Thyroid gland (tissue), 4 donors: ENCODE data around the gene SF1. TPM values are rescaled to one million over a fixed set of nuclear protein-coding genes. Genes with fewer than 3 reads are reported as not detected.
A peak's percentile ranks its signal among the peaks of the same experiment; 100 is the strongest.

Experiments used
- DNase-seq, 2 donors: peaks; one replicate each; pipeline ENCODE4 v3.0.0-alpha.2; 2019
- H3K27ac ChIP-seq, 3 donors: fragments of 200-600 bp; sonication (generic); 1 replicate in 2 of 3; 2 replicates in 1 of 3; pipeline ENCODE4 v1.5.1; 2016 to 2019; ENCODE audit warnings: mild to moderate bottlenecking in 1 of 3, moderate library complexity in 1 of 3
- H3K27me3 ChIP-seq: fragments of 200-600 bp; sonication (generic); one replicate; pipeline ENCODE4 v1.5.1; 2019
- H3K36me3 ChIP-seq, 2 donors: fragments of 200-600 bp; sonication (generic); one replicate each; pipeline ENCODE4 v1.5.1; 2016 to 2019
- H3K4me1 ChIP-seq, 2 donors: fragments of 200-600 bp; sonication (generic); one replicate each; pipeline ENCODE4 v1.5.1; 2017 to 2019
- H3K4me3 ChIP-seq, 3 donors: fragments of 200-600 bp; sonication (generic); replicated peaks in 1 of 3; 1 replicate in 2 of 3; 2 replicates in 1 of 3; pipeline ENCODE4 v1.5.1; 2016; ENCODE audit warnings: mild to moderate bottlenecking in 1 of 3
- H3K9me3 ChIP-seq: fragments of 200-600 bp; sonication (generic); one replicate; pipeline ENCODE4 v1.5.1; 2017
- CTCF ChIP-seq, 6 experiments: fragments of 200-600 bp in 3 of 6; fragments of 450-650 bp in 3 of 6; sonication (generic) in 3 of 6; IDR thresholded peaks; one replicate each; pipeline ENCODE4 v1.5.1; 2016 to 2019; ENCODE audit warnings: antibody characterized with exemption in 6 of 6, mild to moderate bottlenecking in 2 of 6, inconsistent platforms in 1 of 6, moderate library complexity in 1 of 6
- POLR2A ChIP-seq, 2 donors: fragments of 450-650 bp; IDR thresholded peaks; one replicate each; pipeline ENCODE4 v1.6.1; 2017; ENCODE audit warnings: antibody characterized with exemption in 2 of 2, mild to moderate bottlenecking in 2 of 2, moderate library complexity in 1 of 2
- WGBS, 2 donors: methylation state at CpG; one replicate each; pipeline ENCODE4 v1.1.5; 2017; 5-methylcytosine and 5-hydroxymethylcytosine counted together
- intact Hi-C: fragments of 100-400 bp; cut with DNase I; formaldehyde crosslinking; loops from one replicate; pipeline ENCODE4 v1.15.1; 2023
- total RNA-seq, 4 donors: library from RNA; depleted of rRNA; stranded (reverse); fragments of >200 nt; gene quantifications; one replicate each; pipeline ENCODE4 v1.2.3, GENCODE V29; 2016

Gene SF1
- total RNA-seq, 4 donors from 2014 or later = 171 to 419 (median 297) TPM

DNA sequence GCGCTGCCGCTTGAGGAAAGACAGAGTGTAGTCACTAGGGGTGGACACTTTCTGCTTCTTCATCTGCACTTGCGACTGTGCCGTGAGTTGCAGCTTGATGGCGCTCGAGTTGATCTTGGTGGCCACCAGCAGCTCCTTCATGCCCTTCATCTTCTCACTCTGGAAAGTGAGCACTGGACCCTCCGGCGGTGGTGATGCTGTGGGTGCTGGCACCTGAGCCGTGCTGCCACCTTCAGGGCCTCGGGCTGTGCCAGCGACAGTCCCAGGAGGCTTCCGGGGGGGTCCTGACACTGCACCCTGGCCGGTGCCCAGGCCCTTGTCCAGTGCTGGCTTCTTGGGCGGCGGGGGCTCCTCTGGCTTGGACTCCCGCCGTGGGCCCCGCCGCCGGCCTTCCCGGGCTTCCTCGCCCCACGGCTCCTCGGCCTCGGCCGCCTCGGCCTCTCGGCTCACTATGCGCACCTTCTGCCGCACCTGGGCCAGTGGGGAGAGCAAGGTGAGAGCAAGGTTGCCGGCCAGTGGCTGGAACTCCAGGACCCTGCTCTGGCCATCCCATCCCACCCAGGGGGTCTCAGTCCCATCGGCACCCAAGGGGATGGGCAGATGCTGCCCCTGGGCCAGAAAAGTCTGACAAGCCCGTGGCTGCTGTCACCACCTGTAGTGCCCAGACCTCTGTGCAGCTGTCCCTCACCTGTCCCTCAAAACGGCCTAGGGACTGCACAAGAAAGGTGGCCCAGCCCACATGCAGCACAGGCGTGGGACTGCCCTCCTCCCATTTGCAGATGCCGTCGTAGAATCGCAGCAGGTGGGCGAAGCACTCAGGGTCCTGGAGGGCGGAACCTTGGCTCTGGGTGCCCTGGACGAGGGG is 26.2 kb upstream of the SF1 start:
- H3K36me3 ChIP-seq = peaks cover 10 to 17% of the 10 kb centered on the region in 2 donors
- no peak for DNase-seq

DNA sequence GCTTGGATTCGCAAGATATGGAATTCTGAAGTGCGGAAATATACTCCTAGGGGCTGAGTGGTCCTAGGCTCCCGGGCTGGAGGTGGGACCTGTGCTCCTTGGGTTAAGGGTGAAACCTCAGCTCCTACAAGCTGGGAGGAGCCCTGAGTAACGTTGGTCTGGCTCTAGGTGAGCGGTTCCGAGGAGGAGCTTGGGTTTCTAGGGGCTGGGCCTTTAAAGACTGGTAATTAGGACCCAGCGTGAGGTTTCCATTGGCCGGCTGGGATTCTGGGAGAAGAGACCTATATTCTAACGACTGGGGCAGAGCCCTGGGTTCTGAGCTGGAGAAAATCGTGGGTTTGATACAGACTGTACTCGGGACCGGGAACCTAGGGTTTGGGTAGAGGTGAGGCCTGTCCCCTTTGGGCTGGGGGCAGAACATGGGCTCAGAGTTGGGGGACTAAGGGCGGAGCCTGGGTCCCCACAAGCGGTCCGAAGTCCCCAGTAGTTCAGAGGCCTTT is 25.6 kb upstream of the SF1 start:
- WGBS, 2 donors = 37 to 43% methylated on average over 13 to 15 of the region's 15 CpGs
- H3K4me3 ChIP-seq = peak overlapping the region in 2 of 3 donors; percentile 49 to 60
- no peaks in the 10 kb centered on the region for H3K9me3 ChIP-seq
- peaks cover 6 to 21% of the 10 kb centered on the region in 2 donors for H3K4me1 ChIP-seq
- peak in 1 of 2 donors; percentile 41 for DNase-seq
- no peaks in the 10 kb centered on the region for H3K27me3 ChIP-seq
- peak overlapping the region; percentile 67 to 90 (median 79) for H3K27ac ChIP-seq
- H3K36me3 ChIP-seq = peaks cover 10 to 17% of the 10 kb centered on the region in 2 donors
- intact Hi-C loops = no loop called here
- TF ChIP-seq CTCF (IDR thresholded peaks at IDR 0.05) (no peak), POLR2A (IDR thresholded peaks at IDR 0.05) (no peak)

More for the DNA sequence above, 26.2 kb upstream of the SF1 start:
- Histone ChIP-seq H3K4me1 (peaks cover 13 to 26% of the 10 kb centered on the region in 2 donors), H3K27ac (peak overlapping the region in 2 of 3 donors; percentile 67 to 90), H3K27me3 (no peaks in the 10 kb centered on the region), H3K9me3 (no peaks in the 10 kb centered on the region), H3K4me3 (peak overlapping the region in 1 of 3 donors; percentile 60)
- 90 to 95% methylated on average over 22 to 30 of the region's 41 CpGs for WGBS, 2 donors
- TF ChIP-seq CTCF (IDR thresholded peaks at IDR 0.05) (no peak), POLR2A (IDR thresholded peaks at IDR 0.05) (no peak)
- intact Hi-C loops = no loop called here

DNA sequence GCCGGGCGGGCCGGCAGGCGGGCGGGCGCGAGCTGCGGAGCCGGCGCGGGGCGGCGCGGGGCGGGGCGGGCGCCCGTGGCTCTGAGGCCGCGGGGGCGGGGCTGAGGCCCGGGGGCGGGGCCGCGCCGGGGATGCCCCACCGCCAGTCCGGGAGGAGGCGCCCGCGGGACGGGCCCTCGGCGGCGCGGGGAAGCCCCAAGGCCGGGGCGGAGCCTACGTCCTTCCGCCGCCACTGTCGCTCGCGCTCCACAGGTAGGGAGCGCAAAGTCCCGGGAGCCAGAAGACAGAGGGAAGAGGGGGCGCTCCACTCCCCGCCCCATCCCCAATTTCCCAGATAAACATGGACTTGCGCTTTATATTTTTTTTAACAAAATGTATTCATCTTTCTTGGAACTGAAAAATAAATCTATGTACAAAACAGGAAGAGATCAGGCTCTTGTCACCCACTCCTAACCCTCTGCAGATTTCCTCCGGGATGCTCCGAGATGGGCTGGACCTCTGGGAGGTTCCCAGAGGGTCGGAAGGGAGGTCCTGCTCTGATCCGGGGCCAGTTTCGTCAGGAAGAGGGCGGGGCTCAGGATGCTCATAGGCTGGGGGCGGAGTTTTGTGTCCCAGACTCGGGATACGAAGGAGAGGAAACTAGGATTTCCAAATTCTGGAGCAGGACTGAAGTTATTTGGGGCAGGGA is 25.0 kb upstream of the SF1 start, which contains the start of gene MAP4K2:
Gene MAP4K2, minus strand, starts transcription at position 57 of the 688 bp plus-strand sequence. CDS start 65 bp downstream, outside the sequence.
- intact Hi-C loops = no loop called here
- peaks cover 6 to 21% of the 10 kb centered on the region in 2 donors for H3K4me1 ChIP-seq
- H3K4me3 ChIP-seq = peak within 1 kb of the TSS in 2 of 3 donors; percentile 49 to 60
- H3K27me3 ChIP-seq = no peaks in the 10 kb centered on the region
- peak; percentile 89 to 90 for DNase-seq
- H3K36me3 ChIP-seq = peaks cover 10 to 17% of the 10 kb centered on the region in 2 donors
- H3K27ac ChIP-seq = peak within 1 kb of the TSS; percentile 79 to 90 (median 89)
- 1 to 2% methylated on average over 20 to 32 of the region's 58 CpGs for WGBS, 2 donors
- H3K9me3 ChIP-seq = no peaks in the 10 kb centered on the region
- peak in 3 of 6 experiments; percentile 12 to 29 (median 24) for TF ChIP-seq CTCF (IDR thresholded peaks at IDR 0.05)
- TF ChIP-seq POLR2A (IDR thresholded peaks at IDR 0.05) = peak in 1 of 2 donors; percentile 35

DNA sequence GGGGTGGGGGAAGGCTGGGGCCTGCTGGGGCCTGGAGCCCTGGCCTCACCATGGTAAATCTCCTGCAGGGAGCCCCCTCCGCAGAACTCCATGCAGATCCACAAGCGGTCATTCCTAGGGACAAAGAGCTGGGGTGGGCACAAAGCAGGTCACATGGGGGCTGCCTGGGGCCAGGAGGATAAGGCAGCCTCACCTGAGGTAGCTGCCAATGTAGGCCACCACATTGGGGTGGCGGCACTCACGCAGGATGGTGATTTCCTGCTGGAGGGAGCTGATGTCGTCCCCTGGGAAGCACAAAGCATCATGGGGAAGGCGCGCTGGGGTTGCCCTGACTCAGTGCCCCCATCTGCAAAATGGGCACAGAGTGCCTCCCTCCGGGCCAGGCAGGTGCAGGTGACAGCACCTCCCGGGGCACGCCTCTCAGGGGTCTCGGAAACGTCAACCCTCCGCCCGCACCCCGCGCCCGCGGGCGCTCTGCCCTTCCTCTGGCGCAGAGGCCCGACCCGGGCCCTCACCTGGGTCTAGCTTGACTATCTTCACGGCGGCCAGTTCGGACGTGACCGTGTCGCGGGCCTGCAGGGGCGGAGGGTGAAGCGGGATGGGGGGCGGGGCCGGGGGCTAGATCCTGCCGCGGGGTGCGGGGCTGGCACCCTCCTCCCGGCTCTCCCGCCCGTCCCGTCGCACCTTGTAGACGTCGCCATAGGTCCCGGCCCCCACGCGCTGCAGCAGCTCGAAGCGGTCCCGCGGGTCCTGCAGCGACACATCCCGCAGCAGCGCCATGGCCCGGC is 24.2 kb upstream of the SF1 start:
- Histone ChIP-seq H3K36me3 (peaks cover 10 to 17% of the 10 kb centered on the region in 2 donors), H3K27me3 (no peaks in the 10 kb centered on the region), H3K4me1 (peaks cover 6 to 21% of the 10 kb centered on the region in 2 donors), H3K4me3 (peak overlapping the region in 1 of 3 donors; percentile 60), H3K9me3 (no peaks in the 10 kb centered on the region), H3K27ac (peak overlapping the region; percentile 57 to 89 (median 80))
- no peak for DNase-seq
- WGBS, 2 donors = 13 to 55% methylated on average over 7 to 8 of the region's 54 CpGs
- TF ChIP-seq CTCF (IDR thresholded peaks at IDR 0.05) (no peak), POLR2A (IDR thresholded peaks at IDR 0.05) (no peak)
- intact Hi-C loops = no loop called here
